ENCODE results near the gene GAPDH. TPM values are rescaled to one million over a fixed set of nuclear protein-coding genes. Genes with fewer than 3 reads are reported as not detected.
A peak's percentile ranks its signal among the peaks of the same experiment; 100 is the strongest.

GAPDH gene
- total RNA-seq, 1 experiment from 2014 or later, result 4,276 TPM

- POLR2A ChIA-PET, result interaction anchor here (0.6 to 1.9 kb wide), 4 partner anchors 32 to 231 kb away, joined by 3 to 5 read pairs (median 3); partner anchors contain the start of genes NOP2, PTMS and VAMP1
- TF ChIP-seq, protein P1, sequence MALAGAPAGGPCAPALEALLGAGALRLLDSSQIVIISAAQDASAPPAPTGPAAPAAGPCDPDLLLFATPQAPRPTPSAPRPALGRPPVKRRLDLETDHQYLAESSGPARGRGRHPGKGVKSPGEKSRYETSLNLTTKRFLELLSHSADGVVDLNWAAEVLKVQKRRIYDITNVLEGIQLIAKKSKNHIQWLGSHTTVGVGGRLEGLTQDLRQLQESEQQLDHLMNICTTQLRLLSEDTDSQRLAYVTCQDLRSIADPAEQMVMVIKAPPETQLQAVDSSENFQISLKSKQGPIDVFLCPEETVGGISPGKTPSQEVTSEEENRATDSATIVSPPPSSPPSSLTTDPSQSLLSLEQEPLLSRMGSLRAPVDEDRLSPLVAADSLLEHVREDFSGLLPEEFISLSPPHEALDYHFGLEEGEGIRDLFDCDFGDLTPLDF (CRISPR knock-in tag; IDR thresholded peaks at IDR 0.05), result no peak
- TF ChIP-seq ZBTB43 (CRISPR knock-in tag; IDR thresholded peaks at IDR 0.05), result no peak
- no peak for TF ChIP-seq USF1 (CRISPR knock-in tag; IDR thresholded peaks at IDR 0.05)
- no peak for TF ChIP-seq JAZF1 (CRISPR knock-in tag; IDR thresholded peaks at IDR 0.05)
- TF ChIP-seq CDX4 (CRISPR knock-in tag; IDR thresholded peaks at IDR 0.05; ENCODE audit: borderline replicate concordance), result no peak
- no peak for TF ChIP-seq CREM (CRISPR knock-in tag; IDR thresholded peaks at IDR 0.05)
- TF ChIP-seq STAT6 (CRISPR knock-in tag; conservative IDR thresholded peaks at IDR 0.05; ENCODE audit: low read depth), result no peak
- no peak for TF ChIP-seq FOXP1 (CRISPR knock-in tag; IDR thresholded peaks at IDR 0.05; ENCODE audit: borderline replicate concordance)
- H3K36me3 Mint-ChIP-seq, result peaks cover 51% of the 10 kb centered on the region
- no peaks in the 10 kb centered on the region for H3K27me3 Mint-ChIP-seq (ENCODE audit: low read depth)
- H3K4me1 Mint-ChIP-seq, result peaks cover 53% of the 10 kb centered on the region
- peak overlapping the region; percentile 94 for H3K27ac Mint-ChIP-seq
- DNase-seq (ENCODE audit: low spot score) (no peak), ATAC-seq (no peak)
- CTCF ChIA-PET, result interaction anchor here (7.1 kb wide), 1 partner anchor 18 kb away, joined by 195 read pairs; the partner anchor contains the start of gene IFFO1
- H3K9me3 Mint-ChIP-seq, result no peaks in the 10 kb centered on the region
- H3K4me3 Mint-ChIP-seq, result peak overlapping the region; percentile 87
Measured at GRCh38 chr12:6535697-6535946, 1.3 kb downstream of the GAPDH start.

DNA sequence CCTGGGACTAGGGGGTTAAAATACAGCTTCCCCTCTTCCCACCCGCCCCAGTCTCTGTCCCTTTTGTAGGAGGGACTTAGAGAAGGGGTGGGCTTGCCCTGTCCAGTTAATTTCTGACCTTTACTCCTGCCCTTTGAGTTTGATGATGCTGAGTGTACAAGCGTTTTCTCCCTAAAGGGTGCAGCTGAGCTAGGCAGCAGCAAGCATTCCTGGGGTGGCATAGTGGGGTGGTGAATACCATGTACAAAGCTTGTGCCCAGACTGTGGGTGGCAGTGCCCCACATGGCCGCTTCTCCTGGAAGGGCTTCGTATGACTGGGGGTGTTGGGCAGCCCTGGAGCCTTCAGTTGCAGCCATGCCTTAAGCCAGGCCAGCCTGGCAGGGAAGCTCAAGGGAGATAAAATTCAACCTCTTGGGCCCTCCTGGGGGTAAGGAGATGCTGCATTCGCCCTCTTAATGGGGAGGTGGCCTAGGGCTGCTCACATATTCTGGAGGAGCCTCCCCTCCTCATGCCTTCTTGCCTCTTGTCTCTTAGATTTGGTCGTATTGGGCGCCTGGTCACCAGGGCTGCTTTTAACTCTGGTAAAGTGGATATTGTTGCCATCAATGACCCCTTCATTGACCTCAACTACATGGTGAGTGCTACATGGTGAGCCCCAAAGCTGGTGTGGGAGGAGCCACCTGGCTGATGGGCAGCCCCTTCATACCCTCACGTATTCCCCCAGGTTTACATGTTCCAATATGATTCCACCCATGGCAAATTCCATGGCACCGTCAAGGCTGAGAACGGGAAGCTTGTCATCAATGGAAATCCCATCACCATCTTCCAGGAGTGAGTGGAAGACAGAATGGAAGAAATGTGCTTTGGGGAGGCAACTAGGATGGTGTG lies 1.9 kb downstream of the GAPDH start:
- peak overlapping the region; percentile 87 for H3K4me3 Mint-ChIP-seq

More for the DNA sequence above, 1.9 kb downstream of the GAPDH start:
- no peaks in the 10 kb centered on the region for H3K9me3 Mint-ChIP-seq
- POLR2A ChIA-PET, result interaction anchor here (0.6 to 1.9 kb wide), 5 partner anchors 18 to 230 kb away, joined by 3 to 5 read pairs (median 3); partner anchors contain the start of genes NOP2, PTMS and VAMP1
- CTCF ChIA-PET, result interaction anchor here (1.7 to 7.1 kb wide), 3 partner anchors 18 to 112 kb away, joined by 5 to 195 read pairs (median 19); partner anchors contain the start of genes IFFO1 and TAPBPL
- H3K27ac Mint-ChIP-seq, result peak overlapping the region; percentile 97
- DNase-seq (ENCODE audit: low spot score) (no peak), ATAC-seq (no peak)
- peaks cover 45% of the 10 kb centered on the region for H3K36me3 Mint-ChIP-seq
- no peaks in the 10 kb centered on the region for H3K27me3 Mint-ChIP-seq (ENCODE audit: low read depth)
- TF ChIP-seq, protein P2, sequence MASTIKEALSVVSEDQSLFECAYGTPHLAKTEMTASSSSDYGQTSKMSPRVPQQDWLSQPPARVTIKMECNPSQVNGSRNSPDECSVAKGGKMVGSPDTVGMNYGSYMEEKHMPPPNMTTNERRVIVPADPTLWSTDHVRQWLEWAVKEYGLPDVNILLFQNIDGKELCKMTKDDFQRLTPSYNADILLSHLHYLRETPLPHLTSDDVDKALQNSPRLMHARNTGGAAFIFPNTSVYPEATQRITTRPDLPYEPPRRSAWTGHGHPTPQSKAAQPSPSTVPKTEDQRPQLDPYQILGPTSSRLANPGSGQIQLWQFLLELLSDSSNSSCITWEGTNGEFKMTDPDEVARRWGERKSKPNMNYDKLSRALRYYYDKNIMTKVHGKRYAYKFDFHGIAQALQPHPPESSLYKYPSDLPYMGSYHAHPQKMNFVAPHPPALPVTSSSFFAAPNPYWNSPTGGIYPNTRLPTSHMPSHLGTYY (CRISPR knock-in tag; IDR thresholded peaks at IDR 0.05), result 0 out of 2 replicates have a peak, but pooled peaks have one; percentile 46
- TF ChIP-seq ZNF423 (CRISPR knock-in tag; IDR thresholded peaks at IDR 0.05) (no peak), SOX15 (CRISPR knock-in tag; IDR thresholded peaks at IDR 0.05) (no peak), TCF7 (CRISPR knock-in tag; IDR thresholded peaks at IDR 0.05; ENCODE audit: low read depth) (no peak), JUN (CRISPR knock-in tag; IDR thresholded peaks at IDR 0.05) (0 out of 2 replicates have a peak, but pooled peaks have one; percentile 56), ZNF416 (CRISPR knock-in tag; IDR thresholded peaks at IDR 0.05) (0 out of 2 replicates have a peak, but pooled peaks have one; percentile 64)
- H3K4me1 Mint-ChIP-seq, result peaks cover 54% of the 10 kb centered on the region
